Neural progenitor cell (in vitro differentiated cells): Measurements from ENCODE around the gene ZNF655.

Source experiments
- CTCF ChIP-seq: fragments of 200-600 bp; sonication (generic); IDR thresholded peaks from 2 replicates; pipeline ENCODE4 v1.5.1; 2017; ENCODE audit warnings: antibody characterized with exemption, mild to moderate bottlenecking
- EZH2phosphoT487 ChIP-seq: fragments of 200-600 bp; sonication (generic); IDR thresholded peaks from 2 replicates; pipeline ENCODE4 v1.6.1; 2017; ENCODE audit warnings: antibody characterized with exemption

- TF ChIP-seq CTCF (no peak), EZH2phosphoT487 (no peak)
Observed at GRCh38 chr7:99553039-99553438, 5.4 kb upstream of the ZNF655 start.
